Keratinocyte (primary cell): ENCODE measurements around the gene RDH12.

Source experiments
- EZH2 ChIP-seq: IDR thresholded peaks from one replicate; pipeline ENCODE4 v1.6.1; 2012; ENCODE audit warnings: inconsistent platforms, mild to moderate bottlenecking, low read length, moderate library complexity
- TF ChIP-seq, protein P1 (sequence below), 3 experiments: IDR thresholded peaks in 1 of 3; conservative IDR thresholded peaks in 1 of 3; optimal IDR thresholded peaks in 1 of 3; 2 replicates in 2 of 3; 3 replicates in 1 of 3; pipeline versions ENCODE3 to v1.5.1; 2011; ENCODE audit warnings: low read length in 3 of 3, mild to moderate bottlenecking in 3 of 3, moderate library complexity in 2 of 3, control low read depth in 1 of 3, inconsistent platforms in 1 of 3; ENCODE audit not compliant: insufficient read depth in 2 of 3; ENCODE audit errors: extremely low read depth in 1 of 3

DNA sequence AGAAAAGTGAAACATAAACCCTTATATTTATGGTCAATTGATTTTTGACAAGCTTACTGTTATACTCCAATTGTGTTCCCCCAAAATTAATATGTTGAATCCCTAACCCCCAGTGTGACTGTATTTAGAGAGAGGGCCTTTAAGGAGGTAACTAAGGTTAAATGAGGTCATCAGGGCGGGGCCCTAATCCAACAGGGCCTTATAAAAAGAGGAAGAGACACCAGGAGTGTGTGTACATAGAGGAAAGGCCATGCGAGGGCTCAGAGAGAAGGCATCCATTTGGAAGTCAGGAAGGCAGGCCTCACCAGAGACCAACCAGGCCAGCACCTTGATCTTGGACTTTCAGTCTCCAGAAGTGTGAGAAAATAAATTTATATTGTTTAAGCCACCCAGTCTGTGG lies 20.7 kb upstream of the RDH12 start:
- TF ChIP-seq, protein P1, sequence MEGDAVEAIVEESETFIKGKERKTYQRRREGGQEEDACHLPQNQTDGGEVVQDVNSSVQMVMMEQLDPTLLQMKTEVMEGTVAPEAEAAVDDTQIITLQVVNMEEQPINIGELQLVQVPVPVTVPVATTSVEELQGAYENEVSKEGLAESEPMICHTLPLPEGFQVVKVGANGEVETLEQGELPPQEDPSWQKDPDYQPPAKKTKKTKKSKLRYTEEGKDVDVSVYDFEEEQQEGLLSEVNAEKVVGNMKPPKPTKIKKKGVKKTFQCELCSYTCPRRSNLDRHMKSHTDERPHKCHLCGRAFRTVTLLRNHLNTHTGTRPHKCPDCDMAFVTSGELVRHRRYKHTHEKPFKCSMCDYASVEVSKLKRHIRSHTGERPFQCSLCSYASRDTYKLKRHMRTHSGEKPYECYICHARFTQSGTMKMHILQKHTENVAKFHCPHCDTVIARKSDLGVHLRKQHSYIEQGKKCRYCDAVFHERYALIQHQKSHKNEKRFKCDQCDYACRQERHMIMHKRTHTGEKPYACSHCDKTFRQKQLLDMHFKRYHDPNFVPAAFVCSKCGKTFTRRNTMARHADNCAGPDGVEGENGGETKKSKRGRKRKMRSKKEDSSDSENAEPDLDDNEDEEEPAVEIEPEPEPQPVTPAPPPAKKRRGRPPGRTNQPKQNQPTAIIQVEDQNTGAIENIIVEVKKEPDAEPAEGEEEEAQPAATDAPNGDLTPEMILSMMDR (optimal IDR thresholded peaks at IDR 0.05 in 1 of 3, IDR thresholded peaks at IDR 0.05 in 1 of 3, conservative IDR thresholded peaks at IDR 0.05 in 1 of 3; ENCODE audit: extremely low read depth in 1 of 3, insufficient read depth in 2 of 3, low read length in 3 of 3): no peak
- TF ChIP-seq EZH2: no peak
